ENCODE results near the gene DCXR. TPM values are rescaled to one million over a fixed set of nuclear protein-coding genes. Genes with fewer than 3 reads are reported as not detected.

Gene DCXR
- total and polyA plus RNA-seq, 2 donors (not counting 3 experiments of a cell fraction or from before 2014, with no cell fraction given): 93.0 to 178 TPM

- no peak for DNase-seq (ENCODE audit: low read depth, low spot score)
- Histone ChIP-seq H3K9me3 (replicated peaks; ENCODE audit: control insufficient read depth, insufficient read depth, low read length) (no peaks in the 10 kb centered on the region), H3K4me1 (ENCODE audit: control insufficient read depth, extremely low read depth, insufficient read depth, low read length) (no peaks in the 10 kb centered on the region), H3K4me2 (ENCODE audit: insufficient read depth, low read length) (no peak overlapping the region), H4K20me1 (replicated peaks; ENCODE audit: control insufficient read depth, extremely low read depth, insufficient read depth, low read length) (no peaks in the 10 kb centered on the region), H3K9me1 (replicated peaks; ENCODE audit: control insufficient read depth, extremely low read depth, insufficient read depth, low read length) (no peaks in the 10 kb centered on the region), H3K27me3 (ENCODE audit: control insufficient read depth in 2 of 2, insufficient read depth in 2 of 2, low read length in 2 of 2) (no peaks in the 10 kb centered on the region), H2AFZ (ENCODE audit: low read depth, low read length) (no peak overlapping the region), H3K4me3 (replicated peaks in 1 of 3; ENCODE audit: insufficient read depth in 1 of 3, low read depth in 1 of 3, low read length in 3 of 3) (no peak overlapping the region), H3K27ac (ENCODE audit: insufficient read depth, low read depth, low read length) (no peak overlapping the region), H3K36me3 (ENCODE audit: control insufficient read depth in 2 of 2, extremely low read depth in 1 of 2, insufficient read depth in 2 of 2, low read length in 2 of 2) (peaks cover 38 to 68% of the 10 kb centered on the region in 2 experiments), H3K9ac (replicated peaks; ENCODE audit: extremely low read depth, insufficient read depth, low read length) (no peak overlapping the region), H3K79me2 (ENCODE audit: control insufficient read depth, insufficient read depth, low read length) (peaks cover 3% of the 10 kb centered on the region)
- BruUV-seq (replicated peaks): no TSS peak
- intact Hi-C loops (cut with micrococcal nuclease) (no loop called here), dilution Hi-C loops (cut with MboI; ENCODE audit: extremely low pct_ligation_motif_present, low sequenced_read_pairs) (no loop called here)
- no peak for FAIRE-seq
- POLR2A ChIA-PET: no interaction called here
- CTCF ChIA-PET: no interaction called here
- TF ChIP-seq FOS (IDR thresholded peaks at IDR 0.05; ENCODE audit: borderline replicate concordance, insufficient read depth, low read length) (no peak), MAX (IDR thresholded peaks at IDR 0.05; ENCODE audit: insufficient read depth, insufficient read length) (no peak), MYC (IDR thresholded peaks at IDR 0.05; ENCODE audit: low read depth, low read length) (no peak), EZH2 (IDR thresholded peaks at IDR 0.05; ENCODE audit: borderline replicate concordance, low read depth, low read length, severe bottlenecking) (no peak), CTCF (IDR thresholded peaks at IDR 0.05; ENCODE audit: extremely low read depth in 1 of 2, insufficient read depth in 1 of 2, low read depth in 1 of 2, low read length in 2 of 2) (no peak), POLR2A (IDR thresholded peaks at IDR 0.05; ENCODE audit: low read depth, low read length) (no peak), GATA2 (IDR thresholded peaks at IDR 0.05; ENCODE audit: insufficient read depth, insufficient read length, low read depth, low read length) (no peak), POLR2AphosphoS5 (IDR thresholded peaks at IDR 0.05; ENCODE audit: insufficient read depth, low read depth, low read length) (no peak), JUN (IDR thresholded peaks at IDR 0.05; ENCODE audit: borderline replicate concordance, insufficient read depth, insufficient read length, low read depth) (no peak)
These were observed 44.5 kb upstream of the DCXR start for GRCh38 chr17:82081966-82082365.

All from endothelial cell of umbilical vein (primary cell).